Panc1 (cell line): ENCODE data around the gene PNKD.

Experiments used
- CTCF ChIP-seq: fragments of 450-650 bp; IDR thresholded peaks from 2 replicates; pipeline ENCODE4 v1.5.1; 2017; ENCODE audit warnings: mild to moderate bottlenecking
- POLR2AphosphoS5 ChIP-seq: IDR thresholded peaks from 2 replicates; pipeline ENCODE4 v1.6.1; 2012; ENCODE audit warnings: mild to moderate bottlenecking, low read depth, low read length, moderate library complexity

GRCh38 chr2:218322768-218323525 lies 52.6 kb downstream of the PNKD start:
- no peak for TF ChIP-seq CTCF
- TF ChIP-seq POLR2AphosphoS5 = no peak
